ENCODE measurements around the gene COL1A2.

DNA sequence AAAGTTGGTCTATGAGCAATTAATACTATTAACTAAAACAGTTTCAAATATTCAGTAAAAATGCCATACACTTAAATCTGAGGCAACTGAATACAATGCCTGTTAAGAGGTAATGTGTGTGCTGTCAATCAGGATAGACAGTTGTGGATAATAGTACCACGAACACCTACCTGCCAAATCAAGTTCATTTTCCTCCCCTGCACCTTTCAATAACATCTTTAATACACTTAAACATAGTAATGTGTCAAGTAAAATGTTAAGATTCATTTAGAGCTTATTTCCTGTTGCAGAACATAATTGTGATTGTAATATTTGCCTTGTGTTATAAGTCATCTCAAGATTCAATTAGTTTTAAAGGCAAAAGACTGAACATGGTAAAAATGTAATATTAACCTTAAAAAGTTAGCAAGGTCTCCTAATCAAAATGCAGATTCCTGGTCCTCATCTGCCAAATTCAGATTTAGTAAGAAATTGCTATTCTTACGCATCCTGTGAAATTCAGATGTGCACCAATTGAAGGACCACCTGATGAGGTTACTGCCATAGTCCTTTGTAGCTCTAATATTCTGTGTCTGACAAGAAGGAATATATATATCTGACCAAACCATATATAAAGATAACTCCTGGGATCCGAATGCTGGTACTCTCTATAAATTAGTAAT, 37.1 kb downstream of the COL1A2 start:
- no peak for TF ChIP-seq FOSL2 (IDR thresholded peaks at IDR 0.05)
- no peak for TF ChIP-seq FOSL2 (CRISPR knock-in tag; IDR thresholded peaks at IDR 0.05)
- TF ChIP-seq, protein P1, sequence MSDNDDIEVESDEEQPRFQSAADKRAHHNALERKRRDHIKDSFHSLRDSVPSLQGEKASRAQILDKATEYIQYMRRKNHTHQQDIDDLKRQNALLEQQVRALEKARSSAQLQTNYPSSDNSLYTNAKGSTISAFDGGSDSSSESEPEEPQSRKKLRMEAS (IDR thresholded peaks at IDR 0.05), result no peak
- no peak for TF ChIP-seq MYC (IDR thresholded peaks at IDR 0.05; ENCODE audit: borderline replicate concordance, low read length)
- no peak for TF ChIP-seq POLR2A (IDR thresholded peaks at IDR 0.05; ENCODE audit: low read length)

Measured in A549 (cell line).